Skin epidermis (tissue), 12 donors: ENCODE measurements around the gene USP47.

ENCODE experiments used
- H3K27ac ChIP-seq, 21 experiments: fragments of 200-600 bp; sonication (generic) in 11 of 21; one replicate each; pipeline ENCODE4 v1.5.0; 2020; ENCODE audit warnings: mild to moderate bottlenecking in 3 of 21, inconsistent platforms in 2 of 21, moderate library complexity in 2 of 21
- H3K4me3 ChIP-seq, 7 experiments: fragments of 200-600 bp; sonication (generic) in 2 of 7; one replicate each; pipeline ENCODE4 v1.5.0; 2020; ENCODE audit warnings: inconsistent platforms in 2 of 7, mild to moderate bottlenecking in 2 of 7, moderate library complexity in 1 of 7

The USP47 gene

GRCh38 chr11:11988681-11989261 lies 147.0 kb downstream of the USP47 start:
- Histone ChIP-seq H3K4me3 (no peak overlapping the region), H3K27ac (peak overlapping the region in 7 of 21 experiments; percentile 11 to 78 (median 34))

GRCh38 chr11:11989774-11990744 lies 148.3 kb downstream of the USP47 start:
- Histone ChIP-seq H3K27ac (peak overlapping the region in 5 of 21 experiments; percentile 4 to 24 (median 16)), H3K4me3 (no peak overlapping the region)

GRCh38 chr11:11992257-11993212 lies 150.8 kb downstream of the USP47 start:
- no peak overlapping the region for H3K4me3 ChIP-seq
- H3K27ac ChIP-seq, result no peak overlapping the region

GRCh38 chr11:11993839-11994238 lies 152.1 kb downstream of the USP47 start:
- no peak overlapping the region for H3K4me3 ChIP-seq
- H3K27ac ChIP-seq, result peak overlapping the region in 6 of 21 experiments; percentile 1 to 52 (median 37)

- Histone ChIP-seq H3K27ac (peak overlapping the region in 1 of 21 experiments; percentile 21), H3K4me3 (no peak overlapping the region)
Measured at GRCh38 chr11:11995601-11996000, 153.8 kb downstream of the USP47 start.

GRCh38 chr11:11996321-11997048 lies 154.7 kb downstream of the USP47 start:
- H3K27ac ChIP-seq, result peak overlapping the region in 5 of 21 experiments; percentile 2 to 31 (median 26)
- no peak overlapping the region for H3K4me3 ChIP-seq

GRCh38 chr11:11997049-11997322 lies 155.2 kb downstream of the USP47 start:
- H3K27ac ChIP-seq, result peak overlapping the region in 2 of 21 experiments; percentile 27 to 45
- no peak overlapping the region for H3K4me3 ChIP-seq

- Histone ChIP-seq H3K27ac (peak overlapping the region in 5 of 21 experiments; percentile 15 to 47 (median 39)), H3K4me3 (no peak overlapping the region)
Measured at GRCh38 chr11:11998091-11998781, 156.5 kb downstream of the USP47 start.

GRCh38 chr11:12001186-12001585 lies 159.4 kb downstream of the USP47 start:
- H3K4me3 ChIP-seq, result no peak overlapping the region

GRCh38 chr11:12003336-12003735 lies 161.6 kb downstream of the USP47 start:
- Histone ChIP-seq H3K4me3 (no peak overlapping the region), H3K27ac (no peak overlapping the region)

More at GRCh38 chr11:12001186-12001585, 159.4 kb downstream of the USP47 start:
- H3K27ac ChIP-seq, result no peak overlapping the region

- Histone ChIP-seq H3K4me3 (no peak overlapping the region), H3K27ac (no peak overlapping the region)
Measured at GRCh38 chr11:12003815-12004214, 162.0 kb downstream of the USP47 start.

- Histone ChIP-seq H3K4me3 (no peak overlapping the region), H3K27ac (no peak overlapping the region)
Measured at GRCh38 chr11:12005061-12005460, 163.3 kb downstream of the USP47 start.

- no peak overlapping the region for H3K4me3 ChIP-seq
- no peak overlapping the region for H3K27ac ChIP-seq
Measured at GRCh38 chr11:12005476-12005875, 163.7 kb downstream of the USP47 start.

- peak overlapping the region in 1 of 21 experiments; percentile 66 for H3K27ac ChIP-seq
- H3K4me3 ChIP-seq, result peak overlapping the region in 2 of 7 experiments; percentile 53 to 55
Measured at GRCh38 chr11:12006552-12007229, 164.9 kb downstream of the USP47 start.

GRCh38 chr11:12007230-12007593 lies 165.4 kb downstream of the USP47 start:
- Histone ChIP-seq H3K27ac (peak overlapping the region in 1 of 21 experiments; percentile 66), H3K4me3 (peak overlapping the region in 5 of 7 experiments; percentile 33 to 55 (median 45))

- peak within 1 kb of the TSS in 17 of 21 experiments; percentile 4 to 75 (median 64) for H3K27ac ChIP-seq
- H3K4me3 ChIP-seq, result peak within 1 kb of the TSS; percentile 33 to 55 (median 45)
Measured at GRCh38 chr11:12007769-12008737, 166.3 kb downstream of the USP47 start, which contains the start of gene DKK3. DKK3 (minus strand) TSS chr11:12008626; CDS start chr11:12008582, 44 bp downstream.
